SK-N-SH (cell line): Measurements from ENCODE around the gene EIF6. TPM values are rescaled to one million over a fixed set of nuclear protein-coding genes. Genes with fewer than 3 reads are reported as not detected.
A peak's percentile ranks its signal among the peaks of the same experiment; 100 is the strongest.

ENCODE experiments used
- CTCF ChIA-PET: fragments of 300-600, 350-600 bp; formaldehyde crosslinking; extraction: SDS; loops from one replicate; lab custom pipeline; 2021; lab: Yijun Ruan, JAX
- POLR2A ChIA-PET: fragments of 350-600 bp; sonication (Branson Sonifier 250); formaldehyde crosslinking; extraction: SDS; loops from one replicate; lab custom pipeline; 2020; ENCODE audit warnings: antibody characterized with exemption, inconsistent platforms; lab: Yijun Ruan, JAX
- DNase-seq: peaks from one replicate; pipeline ENCODE4 v3.0.0; 2012
- H2AFZ ChIP-seq: fragments of 200-600 bp; sonication (generic); 2 replicates; pipeline ENCODE4 v1.8.1; 2016; ENCODE audit warnings: antibody characterized with exemption, mild to moderate bottlenecking, low read depth
- H3F3A ChIP-seq: fragments of 200-600 bp; sonication (generic); replicated peaks from 2 replicates; pipeline ENCODE3; 2016; ENCODE audit warnings: antibody characterized with exemption, mild to moderate bottlenecking; ENCODE audit not compliant: insufficient read depth
- H3K27ac ChIP-seq, 2 experiments: fragments of 200-500 bp in 1 of 2; fragments of 200-600 bp in 1 of 2; sonication (Bioruptor generic) in 1 of 2; sonication (generic), shearing (Covaris generic) in 1 of 2; 2 replicates each; pipeline versions ENCODE4 v1.5.1 to v1.6.1; 2014 to 2016; ENCODE audit warnings: low read depth in 2 of 2, inconsistent platforms in 1 of 2, low read length in 1 of 2, mild to moderate bottlenecking in 1 of 2, mixed read lengths in 1 of 2
- H3K27me3 ChIP-seq: fragments of 200-600 bp; sonication (generic), shearing (Covaris generic); 2 replicates; pipeline ENCODE4 v1.6.1; 2016; ENCODE audit warnings: mixed run types; ENCODE audit not compliant: insufficient read depth
- H3K36me3 ChIP-seq, 2 experiments: fragments of 200-500 bp in 1 of 2; fragments of 200-600 bp in 1 of 2; sonication (Bioruptor generic) in 1 of 2; sonication (generic) in 1 of 2; replicated peaks in 1 of 2; 2 replicates each; pipeline versions ENCODE3 to v1.5.1; 2014 to 2016; ENCODE audit warnings: low read length in 1 of 2, mild to moderate bottlenecking in 1 of 2; ENCODE audit not compliant: insufficient read depth in 2 of 2, control insufficient read depth in 1 of 2
- H3K4me1 ChIP-seq, 2 experiments: fragments of 200-500 bp in 1 of 2; fragments of 200-600 bp in 1 of 2; sonication (Bioruptor generic) in 1 of 2; sonication (generic), shearing (Covaris generic) in 1 of 2; 2 replicates each; pipeline versions ENCODE4 v1.5.1 to v1.6.1; 2014 to 2016; ENCODE audit warnings: low read depth in 1 of 2, low read length in 1 of 2, mixed run types in 1 of 2; ENCODE audit not compliant: insufficient read depth in 2 of 2, control insufficient read depth in 1 of 2
- H3K4me2 ChIP-seq: fragments of 200-600 bp; sonication (generic), shearing (Covaris generic); 2 replicates; pipeline ENCODE4 v1.6.1; 2017; ENCODE audit warnings: mixed run types
- H3K4me3 ChIP-seq, 2 experiments: fragments of 200-500 bp in 1 of 2; fragments of 200-600 bp in 1 of 2; sonication (Bioruptor generic) in 1 of 2; sonication (generic), shearing (Covaris generic) in 1 of 2; 2 replicates each; pipeline versions ENCODE4 v1.5.1 to v1.8.1; 2014 to 2016; ENCODE audit warnings: low read depth in 2 of 2, inconsistent platforms in 1 of 2, low read length in 1 of 2, mild to moderate bottlenecking in 1 of 2, mixed read lengths in 1 of 2, moderate library complexity in 1 of 2
- H3K79me2 ChIP-seq: fragments of 200-600 bp; sonication (generic); 2 replicates; pipeline ENCODE4 v1.8.1; 2017; ENCODE audit warnings: mild to moderate bottlenecking; ENCODE audit not compliant: insufficient read depth
- H3K9ac ChIP-seq: fragments of 200-600 bp; sonication (generic); 2 replicates; pipeline ENCODE4 v1.6.1; 2017; ENCODE audit warnings: mixed run types
- H3K9me2 ChIP-seq: fragments of 200-600 bp; sonication (generic); 2 replicates; pipeline ENCODE4 v1.6.1; 2017; ENCODE audit warnings: mixed run types
- H3K9me3 ChIP-seq: fragments of 200-600 bp; sonication (generic); 2 replicates; pipeline ENCODE4 v1.6.1; 2017; ENCODE audit warnings: mixed run types, mild to moderate bottlenecking, moderate library complexity
- H4K20me1 ChIP-seq: fragments of 200-600 bp; sonication (generic); 2 replicates; pipeline ENCODE4 v1.6.1; 2017; ENCODE audit warnings: mild to moderate bottlenecking, mixed run types; ENCODE audit not compliant: insufficient read depth
- CHD2 ChIP-seq: fragments of 150-350 bp; IDR thresholded peaks from 2 replicates; pipeline ENCODE4 v1.6.1; 2018; ENCODE audit warnings: low read length; ENCODE audit not compliant: partially characterized antibody
- EP300 ChIP-seq, 2 experiments: IDR thresholded peaks; 2 replicates each; pipeline versions ENCODE4 v1.4.0 to v1.6.1; 2012; ENCODE audit warnings: borderline replicate concordance in 1 of 2, low read depth in 1 of 2, low read length in 1 of 2
- EZH2phosphoT487 ChIP-seq: fragments of 200-600 bp; sonication (generic); IDR thresholded peaks from 2 replicates; pipeline ENCODE4 v1.6.1; 2017; ENCODE audit warnings: low read depth, mixed run types, mild to moderate bottlenecking, antibody characterized with exemption, moderate library complexity, borderline replicate concordance
- FOSL2 ChIP-seq: IDR thresholded peaks from 2 replicates; pipeline ENCODE4 v1.4.0; 2012; ENCODE audit warnings: low read depth, mild to moderate bottlenecking, moderate library complexity, borderline replicate concordance
- FOXJ3 ChIP-seq: sonication (generic); formaldehyde crosslinking; IDR thresholded peaks from 2 replicates; pipeline ENCODE4 v1.5.1; 2020; ENCODE audit warnings: mild to moderate bottlenecking, missing genetic modification reagents
- FOXM1 ChIP-seq: IDR thresholded peaks from 2 replicates; pipeline ENCODE4 v1.4.0; 2012; ENCODE audit warnings: low read depth, mild to moderate bottlenecking
- MXI1 ChIP-seq: IDR thresholded peaks from 2 replicates; pipeline ENCODE4 v1.6.1; 2012; ENCODE audit warnings: mild to moderate bottlenecking, low read depth, low read length, improper control_type of control experiment
- NFIC ChIP-seq: IDR thresholded peaks from 2 replicates; pipeline ENCODE4 v1.4.0; 2012; ENCODE audit warnings: borderline replicate concordance
- RCOR1 ChIP-seq: fragments of 150-350 bp; IDR thresholded peaks from 2 replicates; pipeline ENCODE4 v1.6.1; 2017; ENCODE audit warnings: antibody characterized with exemption, low read length
- RFX5 ChIP-seq: IDR thresholded peaks from 2 replicates; pipeline ENCODE4 v1.6.1; 2012; ENCODE audit warnings: mild to moderate bottlenecking, improper control_type of control experiment, low read length
- SMC3 ChIP-seq: IDR thresholded peaks from 2 replicates; pipeline ENCODE4 v1.6.1; 2012; ENCODE audit warnings: low read depth, low read length, improper control_type of control experiment
- TCF12 ChIP-seq: IDR thresholded peaks from 2 replicates; pipeline ENCODE4 v1.4.0; 2012
- WGBS: methylation state at CpG from one replicate; pipeline ENCODE4 v1.1.6; 2017; ENCODE audit warnings: low lambda C conversion rate; 5-methylcytosine and 5-hydroxymethylcytosine counted together
- polyA plus RNA-seq, 3 experiments: library from polyadenylated mRNA; depleted of rRNA; stranded (reverse); fragments of >200 nt; gene quantifications; 2 replicates each; pipeline ENCODE4 v1.2.3, GENCODE V29; 2012
- TF ChIP-seq, protein P1 (sequence below): fragments of 200-600 bp; sonication (generic); IDR thresholded peaks from 2 replicates; pipeline ENCODE4 v1.6.1; 2017; ENCODE audit warnings: antibody characterized with exemption, mild to moderate bottlenecking, moderate library complexity
- TF ChIP-seq, protein P2 (sequence below): IDR thresholded peaks from 2 replicates; pipeline ENCODE4 v1.4.0; 2012; ENCODE audit warnings: low read depth, borderline replicate concordance
- TF ChIP-seq, protein P3 (sequence below): IDR thresholded peaks from 2 replicates; pipeline ENCODE4 v1.4.0; 2012; ENCODE audit warnings: low read depth, borderline replicate concordance
- TF ChIP-seq, protein P4 (sequence below): IDR thresholded peaks from 2 replicates; pipeline ENCODE4 v1.4.0; 2012; ENCODE audit warnings: low read depth
- TF ChIP-seq, protein P5 (sequence below): fragments of 150-350 bp; IDR thresholded peaks from 2 replicates; pipeline ENCODE4 v1.6.1; 2017; ENCODE audit warnings: antibody characterized with exemption, low read length, low read depth, borderline replicate concordance
- TF ChIP-seq, protein P6 (sequence below): IDR thresholded peaks from 2 replicates; pipeline ENCODE4; 2012

Gene EIF6
- polyA plus RNA-seq, 1 of the 3 experiments (the other 2 are of a cell fraction), result 356 TPM

DNA sequence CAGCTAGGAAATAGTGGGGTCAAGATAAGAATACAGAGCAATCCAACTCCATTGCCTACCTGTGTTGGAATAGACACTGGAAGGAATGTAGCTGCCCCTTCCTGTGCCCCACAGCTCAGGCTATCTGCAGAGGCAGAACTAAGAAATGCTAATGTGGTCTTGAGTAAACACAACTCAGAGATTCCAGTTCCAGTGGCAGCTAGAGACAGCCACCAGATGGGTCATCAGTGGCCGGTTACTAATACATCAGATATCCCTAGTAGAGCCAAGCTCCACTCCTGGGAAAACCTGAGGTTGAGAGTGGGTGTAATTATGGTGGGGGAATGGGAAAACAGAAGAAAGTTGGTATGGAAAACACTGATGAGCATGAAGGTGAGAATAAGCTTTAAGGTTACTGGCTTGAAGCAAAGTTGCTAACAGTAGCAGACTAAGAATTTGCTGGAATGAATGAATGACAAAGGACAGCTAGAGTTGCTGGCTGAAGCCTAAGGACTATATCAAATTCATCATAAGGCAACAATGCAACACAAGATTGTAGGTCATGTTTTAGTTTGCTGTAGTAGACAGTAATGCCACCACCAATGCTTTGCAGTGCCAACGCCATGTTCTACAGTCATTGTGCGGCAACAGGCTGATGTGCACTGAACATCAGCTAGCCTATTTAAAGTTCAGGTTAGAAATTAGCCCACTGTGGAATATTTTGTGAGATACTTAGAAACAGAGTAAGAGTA lies 36.0 kb upstream of the EIF6 start:
- Histone ChIP-seq H3F3A (peaks cover 31% of the 10 kb centered on the region), H3K9me2 (no peaks in the 10 kb centered on the region), H3K79me2 (no peaks in the 10 kb centered on the region)
- TF ChIP-seq, protein P1, sequence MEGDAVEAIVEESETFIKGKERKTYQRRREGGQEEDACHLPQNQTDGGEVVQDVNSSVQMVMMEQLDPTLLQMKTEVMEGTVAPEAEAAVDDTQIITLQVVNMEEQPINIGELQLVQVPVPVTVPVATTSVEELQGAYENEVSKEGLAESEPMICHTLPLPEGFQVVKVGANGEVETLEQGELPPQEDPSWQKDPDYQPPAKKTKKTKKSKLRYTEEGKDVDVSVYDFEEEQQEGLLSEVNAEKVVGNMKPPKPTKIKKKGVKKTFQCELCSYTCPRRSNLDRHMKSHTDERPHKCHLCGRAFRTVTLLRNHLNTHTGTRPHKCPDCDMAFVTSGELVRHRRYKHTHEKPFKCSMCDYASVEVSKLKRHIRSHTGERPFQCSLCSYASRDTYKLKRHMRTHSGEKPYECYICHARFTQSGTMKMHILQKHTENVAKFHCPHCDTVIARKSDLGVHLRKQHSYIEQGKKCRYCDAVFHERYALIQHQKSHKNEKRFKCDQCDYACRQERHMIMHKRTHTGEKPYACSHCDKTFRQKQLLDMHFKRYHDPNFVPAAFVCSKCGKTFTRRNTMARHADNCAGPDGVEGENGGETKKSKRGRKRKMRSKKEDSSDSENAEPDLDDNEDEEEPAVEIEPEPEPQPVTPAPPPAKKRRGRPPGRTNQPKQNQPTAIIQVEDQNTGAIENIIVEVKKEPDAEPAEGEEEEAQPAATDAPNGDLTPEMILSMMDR, result no peak
- TF ChIP-seq FOSL2 (peak; percentile 38; the same call in 1 of the 2 replicates), EZH2phosphoT487 (no peak), NFIC (0 out of 2 replicates have a peak, but pooled peaks have one; percentile 7), EP300 (IDR thresholded peaks at IDR 0.05; ENCODE audit: borderline replicate concordance in 1 of 2, low read depth in 1 of 2, low read length in 1 of 2) (0 out of 4 replicates have a peak, but pooled peaks of 1 of the 2 experiments have one; percentile 3), SMC3 (no peak), MXI1 (no peak), RFX5 (no peak), TCF12 (no peak; the same call in 1 of the 2 replicates), FOXM1 (no peak), RCOR1 (no peak), FOXJ3 (CRISPR knock-in tag) (no peak), CHD2 (no peak)
- TF ChIP-seq, protein P2, sequence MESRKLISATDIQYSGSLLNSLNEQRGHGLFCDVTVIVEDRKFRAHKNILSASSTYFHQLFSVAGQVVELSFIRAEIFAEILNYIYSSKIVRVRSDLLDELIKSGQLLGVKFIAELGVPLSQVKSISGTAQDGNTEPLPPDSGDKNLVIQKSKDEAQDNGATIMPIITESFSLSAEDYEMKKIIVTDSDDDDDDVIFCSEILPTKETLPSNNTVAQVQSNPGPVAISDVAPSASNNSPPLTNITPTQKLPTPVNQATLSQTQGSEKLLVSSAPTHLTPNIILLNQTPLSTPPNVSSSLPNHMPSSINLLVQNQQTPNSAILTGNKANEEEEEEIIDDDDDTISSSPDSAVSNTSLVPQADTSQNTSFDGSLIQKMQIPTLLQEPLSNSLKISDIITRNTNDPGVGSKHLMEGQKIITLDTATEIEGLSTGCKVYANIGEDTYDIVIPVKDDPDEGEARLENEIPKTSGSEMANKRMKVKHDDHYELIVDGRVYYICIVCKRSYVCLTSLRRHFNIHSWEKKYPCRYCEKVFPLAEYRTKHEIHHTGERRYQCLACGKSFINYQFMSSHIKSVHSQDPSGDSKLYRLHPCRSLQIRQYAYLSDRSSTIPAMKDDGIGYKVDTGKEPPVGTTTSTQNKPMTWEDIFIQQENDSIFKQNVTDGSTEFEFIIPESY, result no peak
- TF ChIP-seq, protein P3, sequence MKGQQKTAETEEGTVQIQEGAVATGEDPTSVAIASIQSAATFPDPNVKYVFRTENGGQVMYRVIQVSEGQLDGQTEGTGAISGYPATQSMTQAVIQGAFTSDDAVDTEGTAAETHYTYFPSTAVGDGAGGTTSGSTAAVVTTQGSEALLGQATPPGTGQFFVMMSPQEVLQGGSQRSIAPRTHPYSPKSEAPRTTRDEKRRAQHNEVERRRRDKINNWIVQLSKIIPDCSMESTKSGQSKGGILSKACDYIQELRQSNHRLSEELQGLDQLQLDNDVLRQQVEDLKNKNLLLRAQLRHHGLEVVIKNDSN, result no peak
- TF ChIP-seq, protein P4, sequence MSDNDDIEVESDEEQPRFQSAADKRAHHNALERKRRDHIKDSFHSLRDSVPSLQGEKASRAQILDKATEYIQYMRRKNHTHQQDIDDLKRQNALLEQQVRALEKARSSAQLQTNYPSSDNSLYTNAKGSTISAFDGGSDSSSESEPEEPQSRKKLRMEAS, result no peak
- TF ChIP-seq, protein P5, sequence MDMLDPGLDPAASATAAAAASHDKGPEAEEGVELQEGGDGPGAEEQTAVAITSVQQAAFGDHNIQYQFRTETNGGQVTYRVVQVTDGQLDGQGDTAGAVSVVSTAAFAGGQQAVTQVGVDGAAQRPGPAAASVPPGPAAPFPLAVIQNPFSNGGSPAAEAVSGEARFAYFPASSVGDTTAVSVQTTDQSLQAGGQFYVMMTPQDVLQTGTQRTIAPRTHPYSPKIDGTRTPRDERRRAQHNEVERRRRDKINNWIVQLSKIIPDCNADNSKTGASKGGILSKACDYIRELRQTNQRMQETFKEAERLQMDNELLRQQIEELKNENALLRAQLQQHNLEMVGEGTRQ, result no peak
- TF ChIP-seq, protein P6, sequence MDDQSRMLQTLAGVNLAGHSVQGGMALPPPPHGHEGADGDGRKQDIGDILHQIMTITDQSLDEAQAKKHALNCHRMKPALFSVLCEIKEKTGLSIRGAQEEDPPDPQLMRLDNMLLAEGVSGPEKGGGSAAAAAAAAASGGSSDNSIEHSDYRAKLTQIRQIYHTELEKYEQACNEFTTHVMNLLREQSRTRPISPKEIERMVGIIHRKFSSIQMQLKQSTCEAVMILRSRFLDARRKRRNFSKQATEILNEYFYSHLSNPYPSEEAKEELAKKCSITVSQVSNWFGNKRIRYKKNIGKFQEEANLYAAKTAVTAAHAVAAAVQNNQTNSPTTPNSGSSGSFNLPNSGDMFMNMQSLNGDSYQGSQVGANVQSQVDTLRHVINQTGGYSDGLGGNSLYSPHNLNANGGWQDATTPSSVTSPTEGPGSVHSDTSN, result peak; percentile 33; the same call in 1 of the 2 replicates
- TF ChIP-seq, all 33 proteins: peak for 4
- H3K4me3 ChIP-seq, result no peak overlapping the region
- 70% methylated on average over 3 of the region's 3 CpGs for WGBS
- H3K9me3 ChIP-seq, result no peaks in the 10 kb centered on the region
- H3K4me2 ChIP-seq, result peak overlapping the region; percentile 73
- peak overlapping the region; percentile 80 to 92 for H3K27ac ChIP-seq
- peaks cover 10 to 33% of the 10 kb centered on the region in 2 experiments for H3K4me1 ChIP-seq
- no peak overlapping the region for H2AFZ ChIP-seq
- ChIA-PET POLR2A (no interaction called here), CTCF (interaction anchor here (0.9 to 2.9 kb wide), 4 partner anchors 14 to 127 kb away, joined by 4 to 13 read pairs (median 10); no protein-coding TSS in a partner anchor)
- H3K9ac ChIP-seq, result peak overlapping the region; percentile 65; the same call in 1 of the 2 replicates
- DNase-seq, result no peak
- H4K20me1 ChIP-seq, result no peaks in the 10 kb centered on the region
- H3K36me3 ChIP-seq, result peaks cover 0 to 7% of the 10 kb centered on the region in 2 experiments
- no peaks in the 10 kb centered on the region for H3K27me3 ChIP-seq
